Raji (cell line): ENCODE measurements around the gene NGB.

Experiments used
- POLR2A ChIP-seq: IDR thresholded peaks from 2 replicates; pipeline ENCODE4 v1.6.1; 2011; ENCODE audit warnings: low read depth, low read length, control low read depth; ENCODE audit not compliant: insufficient read depth

Gene NGB

GRCh38 chr14:77257700-77258099 lies 13.3 kb downstream of the NGB start:
- no peak for TF ChIP-seq POLR2A

- no peak for TF ChIP-seq POLR2A
Observed at GRCh38 chr14:77256694-77257093, 14.3 kb downstream of the NGB start.

- no peak for TF ChIP-seq POLR2A
Observed at GRCh38 chr14:77253333-77254190, 17.4 kb downstream of the NGB start.

GRCh38 chr14:77251870-77252269 lies 19.1 kb downstream of the NGB start:
- no peak for TF ChIP-seq POLR2A

- TF ChIP-seq POLR2A: no peak
Observed at GRCh38 chr14:77250927-77251326, 20.1 kb downstream of the NGB start.

- no peak for TF ChIP-seq POLR2A
Observed at GRCh38 chr14:77249286-77249685, 21.7 kb downstream of the NGB start.

- no peak for TF ChIP-seq POLR2A
Observed at GRCh38 chr14:77248666-77249065, 22.3 kb downstream of the NGB start.

- TF ChIP-seq POLR2A: no peak
Observed at GRCh38 chr14:77246784-77247183, 24.2 kb downstream of the NGB start.

- TF ChIP-seq POLR2A: no peak
Observed at GRCh38 chr14:77245820-77246219, 25.2 kb downstream of the NGB start.

GRCh38 chr14:77243853-77244252 lies 27.2 kb downstream of the NGB start:
- TF ChIP-seq POLR2A: no peak

- no peak for TF ChIP-seq POLR2A
Observed at GRCh38 chr14:77242752-77243151, 28.3 kb downstream of the NGB start.

GRCh38 chr14:77241955-77242354 lies 29.1 kb downstream of the NGB start:
- no peak for TF ChIP-seq POLR2A

- TF ChIP-seq POLR2A: no peak
Observed at GRCh38 chr14:77240336-77240915, 30.6 kb downstream of the NGB start.

- no peak for TF ChIP-seq POLR2A
Observed at GRCh38 chr14:77239412-77239811, 31.6 kb downstream of the NGB start.

GRCh38 chr14:77238996-77239395 lies 32.0 kb downstream of the NGB start:
- no peak for TF ChIP-seq POLR2A

GRCh38 chr14:77238356-77238755 lies 32.6 kb downstream of the NGB start:
- TF ChIP-seq POLR2A: no peak

GRCh38 chr14:77236814-77237213 lies 34.2 kb downstream of the NGB start:
- TF ChIP-seq POLR2A: no peak

- TF ChIP-seq POLR2A: no peak
Observed at GRCh38 chr14:77231721-77232120, 39.3 kb downstream of the NGB start.
